Transverse colon (tissue), 4 donors: ENCODE data around the gene ANGEL2. TPM values are rescaled to one million over a fixed set of nuclear protein-coding genes. Genes with fewer than 3 reads are reported as not detected.

ENCODE experiments used
- DNase-seq: peaks from one replicate; pipeline ENCODE4 v3.0.0-alpha.2; 2019
- H3K27ac ChIP-seq, 4 donors: fragments of 200-600 bp; sonication (generic); 2 replicates each; pipeline ENCODE4 v1.5.1; 2016 to 2018; ENCODE audit warnings: inconsistent platforms in 4 of 4
- H3K27me3 ChIP-seq: fragments of 200-600 bp; sonication (generic); 2 replicates; pipeline ENCODE4 v1.5.1; 2017; ENCODE audit warnings: inconsistent platforms
- H3K36me3 ChIP-seq, 4 donors: fragments of 200-600 bp; sonication (generic); 2 replicates each; pipeline ENCODE4 v1.5.1; 2017 to 2019; ENCODE audit warnings: inconsistent platforms in 4 of 4
- H3K4me1 ChIP-seq, 4 donors: fragments of 200-600 bp; sonication (generic); 2 replicates each; pipeline ENCODE4 v1.5.1; 2017 to 2020; ENCODE audit warnings: inconsistent platforms in 4 of 4
- H3K4me3 ChIP-seq, 4 donors: fragments of 200-600 bp; sonication (generic); 1 replicate in 1 of 4; 2 replicates in 3 of 4; pipeline versions ENCODE4 v1.5.1 to v1.6.1; 2017 to 2019; ENCODE audit warnings: inconsistent platforms in 4 of 4
- H3K9me3 ChIP-seq, 2 donors: fragments of 200-600 bp; sonication (generic); 2 replicates each; pipeline ENCODE4 v1.5.1; 2017 to 2019; ENCODE audit warnings: inconsistent platforms in 2 of 2
- EP300 ChIP-seq: sonication (generic); formaldehyde crosslinking; IDR thresholded peaks from one replicate; pipeline ENCODE4 v1.6.1; 2017; ENCODE audit warnings: antibody characterized with exemption, low read depth
- POLR2A ChIP-seq: fragments of 450-650 bp; IDR thresholded peaks from one replicate; pipeline ENCODE4 v1.6.1; 2016; ENCODE audit warnings: antibody characterized with exemption, mild to moderate bottlenecking, moderate library complexity
- POLR2AphosphoS5 ChIP-seq, 3 donors: sonication (generic); formaldehyde crosslinking; IDR thresholded peaks; one replicate each; pipeline ENCODE4 v1.6.1; 2016; ENCODE audit warnings: antibody characterized with exemption in 3 of 3
- WGBS, 2 donors: methylation state at CpG; one replicate each; pipeline ENCODE4 v1.1.5; 2018; ENCODE audit warnings: low coverage in 1 of 2; 5-methylcytosine and 5-hydroxymethylcytosine counted together
- in situ Hi-C, 4 donors: fragments of 200-750 bp; cut with MboI; loops; one replicate each; pipeline versions ENCODE4 v1.15.0 to v1.15.1; 2017; ENCODE audit warnings: low sequenced_read_pairs in 3 of 4, low pct_ligation_motif_present in 1 of 4, low pct_unique_long_range_greater_than_20kb in 1 of 4
- intact Hi-C: fragments of 100-400 bp; cut with DNase I; formaldehyde crosslinking; loops from one replicate; pipeline ENCODE4 v1.15.1; 2023; ENCODE audit warnings: low total_unique reads
- total RNA-seq, 4 donors: library from RNA; depleted of rRNA; stranded (reverse); fragments of >200 nt; gene quantifications; one replicate each; pipeline ENCODE4 v1.1.0, GENCODE V29; 2016
- TF ChIP-seq, protein P1 (sequence below), 5 experiments: fragments of 200-600 bp in 3 of 5; fragments of 450-650 bp in 2 of 5; sonication (generic) in 3 of 5; IDR thresholded peaks; 1 replicate in 2 of 5; 2 replicates in 3 of 5; pipeline ENCODE4 v1.5.1; 2016 to 2017; ENCODE audit warnings: antibody characterized with exemption in 5 of 5, inconsistent platforms in 3 of 5, mild to moderate bottlenecking in 2 of 5, moderate library complexity in 1 of 5

Gene ANGEL2
- total RNA-seq, 4 donors from 2014 or later = 33.2 to 105 (median 64.3) TPM

DNA sequence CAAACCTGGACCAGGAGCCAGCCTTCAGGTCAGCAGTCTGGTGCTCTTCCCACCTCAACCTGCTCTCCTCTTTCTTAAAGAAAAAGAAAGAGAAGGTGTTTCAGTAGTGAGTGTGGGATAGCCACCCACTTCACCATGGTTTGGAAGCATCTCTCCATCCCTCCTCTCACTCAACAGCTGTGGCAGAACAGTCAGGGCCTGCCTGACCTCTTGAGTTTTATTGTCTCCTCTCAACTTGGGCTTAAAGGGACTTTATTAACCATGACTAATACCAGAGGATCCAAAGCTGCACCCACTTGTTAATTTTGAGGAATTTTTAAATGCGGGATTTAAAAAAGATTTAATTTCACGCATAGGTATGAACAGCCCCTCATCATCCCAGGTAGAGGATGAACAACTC, 65.9 kb downstream of the ANGEL2 start:
- H3K36me3 ChIP-seq = no peaks in the 10 kb centered on the region
- H3K27me3 ChIP-seq = peaks cover 46% of the 10 kb centered on the region
- no peak for TF ChIP-seq EP300
- TF ChIP-seq, protein P1, sequence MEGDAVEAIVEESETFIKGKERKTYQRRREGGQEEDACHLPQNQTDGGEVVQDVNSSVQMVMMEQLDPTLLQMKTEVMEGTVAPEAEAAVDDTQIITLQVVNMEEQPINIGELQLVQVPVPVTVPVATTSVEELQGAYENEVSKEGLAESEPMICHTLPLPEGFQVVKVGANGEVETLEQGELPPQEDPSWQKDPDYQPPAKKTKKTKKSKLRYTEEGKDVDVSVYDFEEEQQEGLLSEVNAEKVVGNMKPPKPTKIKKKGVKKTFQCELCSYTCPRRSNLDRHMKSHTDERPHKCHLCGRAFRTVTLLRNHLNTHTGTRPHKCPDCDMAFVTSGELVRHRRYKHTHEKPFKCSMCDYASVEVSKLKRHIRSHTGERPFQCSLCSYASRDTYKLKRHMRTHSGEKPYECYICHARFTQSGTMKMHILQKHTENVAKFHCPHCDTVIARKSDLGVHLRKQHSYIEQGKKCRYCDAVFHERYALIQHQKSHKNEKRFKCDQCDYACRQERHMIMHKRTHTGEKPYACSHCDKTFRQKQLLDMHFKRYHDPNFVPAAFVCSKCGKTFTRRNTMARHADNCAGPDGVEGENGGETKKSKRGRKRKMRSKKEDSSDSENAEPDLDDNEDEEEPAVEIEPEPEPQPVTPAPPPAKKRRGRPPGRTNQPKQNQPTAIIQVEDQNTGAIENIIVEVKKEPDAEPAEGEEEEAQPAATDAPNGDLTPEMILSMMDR (IDR thresholded peaks at IDR 0.05) = no peak
- H3K4me3 ChIP-seq = peak overlapping the region in 2 of 4 donors; percentile 34 to 67
- H3K27ac ChIP-seq = no peak overlapping the region
- DNase-seq = no peak
- peaks cover 0 to 31% (median 10%) of the 10 kb centered on the region in 4 donors for H3K4me1 ChIP-seq
- WGBS, 2 donors = 24 to 40% methylated on average over 2 of the region's 2 CpGs
- H3K9me3 ChIP-seq = no peaks in the 10 kb centered on the region
- in situ Hi-C loops = no loop called here
- intact Hi-C loops = no loop called here

DNA sequence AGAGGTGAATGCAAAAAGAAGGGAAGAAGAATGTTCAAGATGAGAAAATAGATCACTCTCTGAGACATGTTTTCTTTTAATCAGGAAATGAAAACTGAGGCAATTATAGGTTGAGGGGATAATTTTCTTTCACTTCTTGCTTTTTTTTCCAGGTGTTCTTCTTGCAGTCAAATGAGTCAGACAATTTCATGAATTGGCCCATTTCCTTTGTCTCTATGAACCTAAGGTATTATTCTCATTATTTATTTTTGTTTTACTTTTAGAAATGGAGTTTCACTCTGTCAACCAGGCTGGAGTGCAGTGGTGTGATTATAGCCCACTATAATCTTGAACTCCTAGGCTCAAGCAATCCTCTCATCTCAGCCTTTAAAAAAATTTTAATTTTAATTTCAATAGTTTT, 68.8 kb downstream of the ANGEL2 start:
- intact Hi-C loops (no loop called here), in situ Hi-C loops (no loop called here)
- TF ChIP-seq POLR2AphosphoS5 (IDR thresholded peaks at IDR 0.05) (no peak), EP300 (no peak), POLR2A (no peak)
- TF ChIP-seq, protein P1 (IDR thresholded peaks at IDR 0.05) = no peak
- H3K4me1 ChIP-seq = peaks cover 0 to 20% (median 10%) of the 10 kb centered on the region in 4 donors
- no peak overlapping the region for H3K27ac ChIP-seq
- no peak overlapping the region for H3K4me3 ChIP-seq
- DNase-seq = no peak
- peaks cover 32% of the 10 kb centered on the region for H3K27me3 ChIP-seq
- H3K36me3 ChIP-seq = no peaks in the 10 kb centered on the region
- no peaks in the 10 kb centered on the region for H3K9me3 ChIP-seq

DNA sequence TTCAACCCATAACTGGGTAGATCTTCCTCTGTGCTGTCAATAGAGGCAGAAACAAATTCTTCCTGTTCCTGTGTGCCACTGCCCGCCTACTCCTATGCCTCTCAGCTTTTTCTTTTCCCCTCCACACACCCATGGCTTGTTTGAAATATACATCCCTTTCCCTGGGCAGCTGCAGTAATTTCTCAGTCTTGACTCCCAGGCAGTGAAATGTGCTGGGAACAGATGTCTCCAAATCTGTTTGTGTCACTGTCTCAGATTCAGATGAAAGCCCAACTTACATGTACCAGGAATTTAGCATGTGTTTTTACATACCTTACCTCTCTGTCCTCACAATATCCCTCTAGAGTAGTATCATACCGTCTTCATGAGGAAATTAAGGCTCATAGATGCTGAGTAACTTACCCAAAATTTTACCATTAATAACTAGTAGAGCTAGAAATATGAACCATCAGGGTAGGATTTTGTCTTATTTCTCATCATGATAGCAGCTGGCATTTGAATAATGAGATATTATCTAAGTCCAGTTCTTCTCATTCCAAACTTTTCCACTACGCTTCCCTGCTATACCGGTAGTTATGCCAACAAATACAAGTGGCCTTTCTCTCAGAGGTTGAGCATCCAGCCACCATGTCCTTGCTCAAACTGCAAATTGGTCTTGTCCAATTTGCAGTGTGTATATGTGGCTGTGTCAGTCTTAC, 70.1 kb downstream of the ANGEL2 start:
- Histone ChIP-seq H3K4me3 (no peak overlapping the region), H3K36me3 (no peaks in the 10 kb centered on the region), H3K27me3 (peaks cover 20% of the 10 kb centered on the region), H3K27ac (no peak overlapping the region), H3K4me1 (peaks cover 0 to 9% (median 2%) of the 10 kb centered on the region in 4 donors), H3K9me3 (no peaks in the 10 kb centered on the region)
- intact Hi-C loops = no loop called here
- TF ChIP-seq EP300 = no peak
- TF ChIP-seq, protein P1 (IDR thresholded peaks at IDR 0.05) = no peak
- TF ChIP-seq POLR2AphosphoS5 (IDR thresholded peaks at IDR 0.05) = no peak
- no peak for TF ChIP-seq POLR2A
- in situ Hi-C loops = no loop called here
- no peak for DNase-seq
- WGBS, 2 donors = 89 to 91% methylated on average over 4 of the region's 4 CpGs

DNA sequence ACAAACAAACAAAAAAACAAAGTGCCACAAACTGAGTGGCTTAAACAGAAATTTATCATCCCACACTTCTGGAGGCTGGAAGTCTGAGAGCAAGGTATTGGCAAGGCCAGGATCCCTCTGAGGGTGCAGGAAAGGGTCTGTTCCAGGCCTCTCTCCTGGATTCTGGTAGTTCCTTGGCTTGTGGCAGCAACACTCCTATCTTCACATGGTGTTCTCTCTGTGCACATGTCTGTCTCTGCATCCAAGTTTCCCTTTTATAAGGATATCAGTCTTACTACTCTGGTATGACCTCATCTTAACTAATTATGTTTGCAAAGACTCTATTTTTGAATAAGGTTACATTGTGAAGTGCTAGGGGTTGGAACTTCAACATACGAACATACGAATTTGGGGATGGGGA, 70.6 kb downstream of the ANGEL2 start:
- DNase-seq = no peak
- 85 to 97% methylated on average over 2 of the region's 2 CpGs for WGBS, 2 donors
- intact Hi-C loops = no loop called here
- Histone ChIP-seq H3K27ac (no peak overlapping the region), H3K4me1 (peaks cover 0 to 5% (median 1%) of the 10 kb centered on the region in 4 donors), H3K27me3 (peaks cover 16% of the 10 kb centered on the region), H3K36me3 (no peaks in the 10 kb centered on the region), H3K4me3 (no peak overlapping the region), H3K9me3 (no peaks in the 10 kb centered on the region)
- in situ Hi-C loops = no loop called here
- TF ChIP-seq EP300 (no peak), POLR2A (no peak), POLR2AphosphoS5 (IDR thresholded peaks at IDR 0.05) (no peak)
- TF ChIP-seq, protein P1 (IDR thresholded peaks at IDR 0.05) = no peak
